Measurements from ENCODE around the gene THSD7A.

Gene THSD7A

GRCh38 chr7:11331128-11332102, 500.6 kb downstream of the THSD7A start:
- no peak for DNase-seq (ENCODE audit: low read depth)

- no peak for DNase-seq (ENCODE audit: low read depth)
Observed at GRCh38 chr7:11330717-11331116, 501.3 kb downstream of the THSD7A start.

- DNase-seq (ENCODE audit: low read depth), result no peak
Observed at GRCh38 chr7:11330208-11330607, 501.8 kb downstream of the THSD7A start.

GRCh38 chr7:11329626-11330025, 502.4 kb downstream of the THSD7A start:
- no peak for DNase-seq (ENCODE audit: low read depth)

- no peak for DNase-seq (ENCODE audit: low read depth)
Observed at GRCh38 chr7:11328309-11328708, 503.7 kb downstream of the THSD7A start.

GRCh38 chr7:11327633-11328032, 504.4 kb downstream of the THSD7A start:
- no peak for DNase-seq (ENCODE audit: low read depth)

All from stimulated activated CD8-positive, alpha-beta memory T cell treated with anti-CD3 and anti-CD28 coated beads, Interleukin-12 subunit alpha, Interleukin-12 subunit beta, amount 100 ng/mL, for 4 hours (primary cell).